ENCODE data around the gene MCHR1. TPM values are rescaled to one million over a fixed set of nuclear protein-coding genes. Genes with fewer than 3 reads are reported as not detected.

Gene MCHR1
- total RNA-seq, 1 experiment from 2014 or later: 1.0 TPM

- no peak for ATAC-seq
- Mint-ChIP-seq H3K4me1 (peaks cover 70% of the 10 kb centered on the region), H3K27ac (peak overlapping the region; percentile 77), H3K9me3 (no peaks in the 10 kb centered on the region; the same call in 1 of the 2 replicates), H3K36me3 (peaks cover 4% of the 10 kb centered on the region; the same call in 1 of the 2 replicates), H3K27me3 (ENCODE audit: low read depth) (no peaks in the 10 kb centered on the region), H3K4me3 (no peak overlapping the region)
- no peak for DNase-seq (ENCODE audit: low spot score)
- ChIA-PET POLR2A (interaction anchor here (0.6 to 0.9 kb wide), 2 partner anchors 8 to 49 kb away, joined by 3 to 5 read pairs; no protein-coding TSS in a partner anchor), CTCF (interaction anchor here (0.5 to 4.5 kb wide), 5 partner anchors 10 to 245 kb away, joined by 4 to 133 read pairs (median 8); no protein-coding TSS in a partner anchor)
- TF ChIP-seq PRRX2 (CRISPR knock-in tag; IDR thresholded peaks at IDR 0.05): no peak
- TF ChIP-seq PRDM15 (CRISPR knock-in tag; IDR thresholded peaks at IDR 0.05): no peak
- no peak for TF ChIP-seq ARID4B (CRISPR knock-in tag; IDR thresholded peaks at IDR 0.05; ENCODE audit: borderline replicate concordance)
- TF ChIP-seq ZNF532 (CRISPR knock-in tag; IDR thresholded peaks at IDR 0.05; ENCODE audit: borderline replicate concordance): no peak
- TF ChIP-seq ATF3 (CRISPR knock-in tag; conservative IDR thresholded peaks at IDR 0.05): no peak
- no peak for TF ChIP-seq MXD4 (CRISPR knock-in tag; IDR thresholded peaks at IDR 0.05; ENCODE audit: borderline replicate concordance)
- TF ChIP-seq ETV6 (CRISPR knock-in tag; IDR thresholded peaks at IDR 0.05): no peak
- no peak for TF ChIP-seq HMGA2 (CRISPR knock-in tag; IDR thresholded peaks at IDR 0.05)
- no peak for TF ChIP-seq NFE2L1 (CRISPR knock-in tag; IDR thresholded peaks at IDR 0.05)
- TF ChIP-seq CBFB (CRISPR knock-in tag; IDR thresholded peaks at IDR 0.05; ENCODE audit: low read depth): no peak
- no peak for TF ChIP-seq CDX4 (CRISPR knock-in tag; IDR thresholded peaks at IDR 0.05; ENCODE audit: borderline replicate concordance)
- TF ChIP-seq GRHL2 (CRISPR knock-in tag; IDR thresholded peaks at IDR 0.05; ENCODE audit: insufficient replicate concordance, severe bottlenecking): no peak
Measured at GRCh38 chr22:40681451-40681850, 2.2 kb downstream of the MCHR1 start.
